HG03135 (cell line): ENCODE measurements around the gene PYGM.

Experiments used
- ATAC-seq: cut with Tn5 transposase; IDR thresholded peaks from one replicate; pipeline ENCODE4 v1.9.1; 2021; ENCODE audit warnings: mild to moderate bottlenecking, moderate library complexity; ENCODE audit not compliant: unreplicated experiment

Gene PYGM

GRCh38 chr11:64697663-64698375 is 62.0 kb downstream of the PYGM start:
- no peak for ATAC-seq
